CD14-positive monocyte (primary cell): Measurements from ENCODE around the gene SERPINA12. TPM values are rescaled to one million over a fixed set of nuclear protein-coding genes. Genes with fewer than 3 reads are reported as not detected.

Experiments
- DNase-seq, 3 donors: peaks; one replicate each; pipeline ENCODE4 v3.0.0-alpha.2; 2011 to 2022
- H2AFZ ChIP-seq: 2 replicates; pipeline ENCODE4 v1.6.0; 2012; ENCODE audit warnings: mild to moderate bottlenecking, low read depth, low read length, inconsistent platforms; ENCODE audit not compliant: insufficient read depth, poor library complexity, severe bottlenecking
- H3K27ac ChIP-seq, 2 donors: 1 replicate in 1 of 2; 2 replicates in 1 of 2; pipeline ENCODE4 v1.5.1; 2012 to 2013; ENCODE audit warnings: low read length in 2 of 2, control low read depth in 1 of 2, inconsistent platforms in 1 of 2, low read depth in 1 of 2, mild to moderate bottlenecking in 1 of 2
- H3K27me3 ChIP-seq, 2 donors: one replicate each; pipeline versions ENCODE4 v1.6.0 to v1.6.1; 2011 to 2013; ENCODE audit warnings: low read length in 2 of 2; ENCODE audit not compliant: control insufficient read depth in 2 of 2, insufficient read depth in 2 of 2
- H3K36me3 ChIP-seq, 2 donors: replicated peaks in 1 of 2; 1 replicate in 1 of 2; 2 replicates in 1 of 2; pipeline versions ENCODE4 v1.5.1 to v1.6.1; 2012 to 2013; ENCODE audit warnings: low read length in 2 of 2, control low read depth in 1 of 2, inconsistent platforms in 1 of 2, mild to moderate bottlenecking in 1 of 2; ENCODE audit not compliant: insufficient read depth in 2 of 2, control insufficient read depth in 1 of 2
- H3K4me1 ChIP-seq, 2 donors: 1 replicate in 1 of 2; 2 replicates in 1 of 2; pipeline versions ENCODE4 v1.5.1 to v1.6.1; 2012 to 2013; ENCODE audit warnings: low read length in 2 of 2, control low read depth in 1 of 2, inconsistent platforms in 1 of 2, mild to moderate bottlenecking in 1 of 2, moderate library complexity in 1 of 2; ENCODE audit not compliant: insufficient read depth in 2 of 2, control insufficient read depth in 1 of 2
- H3K4me2 ChIP-seq: replicated peaks from 2 replicates; pipeline ENCODE3; 2012; ENCODE audit warnings: low read length, moderate library complexity, mild to moderate bottlenecking; ENCODE audit not compliant: poor library complexity, severe bottlenecking; ENCODE audit errors: extremely low read depth
- H3K4me3 ChIP-seq, 3 experiments: fragments of 200-600 bp in 1 of 3; sonication (generic) in 1 of 3; replicated peaks in 1 of 3; 1 replicate in 2 of 3; 2 replicates in 1 of 3; pipeline ENCODE4 v1.5.1; 2011 to 2013; ENCODE audit warnings: low read length in 3 of 3, mild to moderate bottlenecking in 3 of 3, control low read depth in 2 of 3, low read depth in 2 of 3, inconsistent platforms in 1 of 3, moderate library complexity in 1 of 3
- H3K79me2 ChIP-seq: 2 replicates; pipeline ENCODE4 v1.6.0; 2012; ENCODE audit warnings: mild to moderate bottlenecking, control low read depth, inconsistent platforms, low read length, moderate library complexity; ENCODE audit not compliant: insufficient read depth
- H3K9ac ChIP-seq: 2 replicates; pipeline ENCODE4 v1.6.0; 2017; ENCODE audit warnings: low read length, mild to moderate bottlenecking; ENCODE audit not compliant: insufficient read depth, poor library complexity, severe bottlenecking
- H3K9me3 ChIP-seq, 2 donors: replicated peaks in 1 of 2; 1 replicate in 1 of 2; 2 replicates in 1 of 2; pipeline versions ENCODE4 v1.5.1 to v1.6.1; 2012 to 2013; ENCODE audit warnings: low read length in 2 of 2, control low read depth in 1 of 2; ENCODE audit not compliant: control insufficient read depth in 1 of 2, insufficient read depth in 1 of 2
- H4K20me1 ChIP-seq: 2 replicates; pipeline ENCODE4 v1.6.0; 2012; ENCODE audit warnings: mild to moderate bottlenecking, low read length, control low read depth, moderate library complexity; ENCODE audit not compliant: insufficient read depth
- H3K27ac Mint-ChIP-seq, 7 donors: one replicate each; pipeline ENCODE4 v1.8.0; 2020; ENCODE audit warnings: mild to moderate bottlenecking in 7 of 7, mixed read lengths in 7 of 7, moderate library complexity in 6 of 7, inconsistent platforms in 2 of 7
- H3K27me3 Mint-ChIP-seq, 3 donors: one replicate each; pipeline ENCODE4 v1.8.0; 2021 to 2022; ENCODE audit warnings: low read depth in 3 of 3, mild to moderate bottlenecking in 3 of 3, mixed read lengths in 3 of 3, moderate library complexity in 3 of 3, inconsistent platforms in 1 of 3
- H3K36me3 Mint-ChIP-seq, 2 donors: one replicate each; pipeline ENCODE4 v1.8.0; 2020; ENCODE audit warnings: mixed read lengths in 2 of 2, inconsistent platforms in 1 of 2, mild to moderate bottlenecking in 1 of 2
- H3K4me1 Mint-ChIP-seq: one replicate; pipeline ENCODE4 v1.8.0; 2020; ENCODE audit warnings: mild to moderate bottlenecking, mixed read lengths
- H3K4me3 Mint-ChIP-seq, 2 donors: one replicate each; pipeline ENCODE4 v1.8.0; 2020; ENCODE audit warnings: mild to moderate bottlenecking in 2 of 2, mixed read lengths in 2 of 2, moderate library complexity in 1 of 2
- H3K9me3 Mint-ChIP-seq, 7 donors: one replicate each; pipeline ENCODE4 v1.8.0; 2020 to 2022; ENCODE audit warnings: mixed read lengths in 7 of 7, mild to moderate bottlenecking in 6 of 7, moderate library complexity in 6 of 7, inconsistent platforms in 2 of 7
- WGBS: methylation state at CpG from one replicate; pipeline ENCODE4 v1.1.5; 2013; ENCODE audit warnings: missing lambda C conversion rate; ENCODE audit not compliant: insufficient coverage; 5-methylcytosine and 5-hydroxymethylcytosine counted together
- intact Hi-C, 2 donors: fragments of 100-400 bp; cut with micrococcal nuclease; formaldehyde crosslinking; loops; one replicate each; pipeline versions ENCODE4 v1.15.0 to v1.15.1; 2023
- polyA plus RNA-seq, 3 donors: library from polyadenylated mRNA; depleted of rRNA in 1 of 3; unstranded in 2 of 3; stranded (reverse) in 1 of 3; fragments of 300-500 nt in 2 of 3; fragments of >200 nt in 1 of 3; fragmentation: Illumina TruSeq in 2 of 3; gene quantifications; 1 replicate in 2 of 3; 2 replicates in 1 of 3; pipeline ENCODE4 v1.2.3, GENCODE V29; 2012 to 2021
- TF ChIP-seq, protein P1 (sequence below): fragments of 200-600 bp; IDR thresholded peaks from one replicate; pipeline ENCODE4 v1.8.0; 2022; ENCODE audit warnings: antibody characterized with exemption, mild to moderate bottlenecking

SERPINA12 gene
- polyA plus RNA-seq, 3 donors = not detected

DNA sequence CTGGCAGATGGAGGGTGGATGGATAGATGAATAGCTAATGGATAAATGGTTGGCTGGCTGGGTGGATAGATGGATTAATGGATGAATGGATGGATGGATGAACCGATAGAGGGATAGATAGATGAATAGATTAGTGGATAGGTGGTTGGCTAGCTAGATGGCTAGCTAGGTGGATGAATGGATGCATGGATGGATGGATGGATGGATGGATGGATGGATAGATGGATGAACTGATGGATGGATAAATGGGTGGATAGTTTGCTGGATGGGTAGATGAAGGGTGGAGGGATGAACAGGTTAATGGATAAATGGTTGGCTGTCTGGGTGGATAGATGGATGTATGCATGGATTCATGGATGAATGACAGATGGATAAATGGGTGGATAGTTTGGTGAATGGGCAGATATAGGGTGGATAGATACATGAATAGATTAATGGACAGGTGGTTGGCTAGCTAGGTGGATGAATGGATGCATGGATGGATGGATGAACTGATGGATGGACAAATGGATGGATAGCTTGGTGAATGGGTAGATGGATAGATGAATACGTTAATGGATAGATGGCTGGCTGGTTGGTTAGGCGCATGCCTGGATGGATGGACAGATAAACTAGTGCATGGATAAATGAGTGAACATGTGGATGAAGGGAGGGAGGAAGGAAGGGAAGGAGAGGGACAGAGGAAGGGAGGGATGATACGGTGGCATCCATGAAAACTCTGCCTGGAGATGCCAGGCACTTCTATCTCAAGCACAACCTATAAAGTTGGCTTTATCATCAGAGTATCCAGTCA lies 41.3 kb downstream of the SERPINA12 start:
- Mint-ChIP-seq H3K27me3 (peaks cover 8 to 9% (median 9%) of the 10 kb centered on the region in 3 donors), H3K4me1 (no peaks in the 10 kb centered on the region), H3K9me3 (peaks cover 10 to 33% (median 16%) of the 10 kb centered on the region in 7 donors), H3K36me3 (no peaks in the 10 kb centered on the region), H3K4me3 (no peak overlapping the region), H3K27ac (no peak overlapping the region)
- TF ChIP-seq, protein P1, sequence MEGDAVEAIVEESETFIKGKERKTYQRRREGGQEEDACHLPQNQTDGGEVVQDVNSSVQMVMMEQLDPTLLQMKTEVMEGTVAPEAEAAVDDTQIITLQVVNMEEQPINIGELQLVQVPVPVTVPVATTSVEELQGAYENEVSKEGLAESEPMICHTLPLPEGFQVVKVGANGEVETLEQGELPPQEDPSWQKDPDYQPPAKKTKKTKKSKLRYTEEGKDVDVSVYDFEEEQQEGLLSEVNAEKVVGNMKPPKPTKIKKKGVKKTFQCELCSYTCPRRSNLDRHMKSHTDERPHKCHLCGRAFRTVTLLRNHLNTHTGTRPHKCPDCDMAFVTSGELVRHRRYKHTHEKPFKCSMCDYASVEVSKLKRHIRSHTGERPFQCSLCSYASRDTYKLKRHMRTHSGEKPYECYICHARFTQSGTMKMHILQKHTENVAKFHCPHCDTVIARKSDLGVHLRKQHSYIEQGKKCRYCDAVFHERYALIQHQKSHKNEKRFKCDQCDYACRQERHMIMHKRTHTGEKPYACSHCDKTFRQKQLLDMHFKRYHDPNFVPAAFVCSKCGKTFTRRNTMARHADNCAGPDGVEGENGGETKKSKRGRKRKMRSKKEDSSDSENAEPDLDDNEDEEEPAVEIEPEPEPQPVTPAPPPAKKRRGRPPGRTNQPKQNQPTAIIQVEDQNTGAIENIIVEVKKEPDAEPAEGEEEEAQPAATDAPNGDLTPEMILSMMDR = no peak
- Histone ChIP-seq H3K4me3 (no peak overlapping the region), H3K9ac (no peak overlapping the region), H3K36me3 (no peaks in the 10 kb centered on the region), H3K9me3 (peaks cover 13 to 16% of the 10 kb centered on the region in 2 donors), H3K4me2 (no peak overlapping the region), H3K79me2 (no peaks in the 10 kb centered on the region), H3K4me1 (no peaks in the 10 kb centered on the region), H3K27me3 (no peaks in the 10 kb centered on the region), H2AFZ (no peak overlapping the region), H3K27ac (no peak overlapping the region), H4K20me1 (no peaks in the 10 kb centered on the region)
- DNase-seq = no peak
- 91% methylated on average over 3 of the region's 4 CpGs for WGBS
- intact Hi-C loops = no loop called here

DNA sequence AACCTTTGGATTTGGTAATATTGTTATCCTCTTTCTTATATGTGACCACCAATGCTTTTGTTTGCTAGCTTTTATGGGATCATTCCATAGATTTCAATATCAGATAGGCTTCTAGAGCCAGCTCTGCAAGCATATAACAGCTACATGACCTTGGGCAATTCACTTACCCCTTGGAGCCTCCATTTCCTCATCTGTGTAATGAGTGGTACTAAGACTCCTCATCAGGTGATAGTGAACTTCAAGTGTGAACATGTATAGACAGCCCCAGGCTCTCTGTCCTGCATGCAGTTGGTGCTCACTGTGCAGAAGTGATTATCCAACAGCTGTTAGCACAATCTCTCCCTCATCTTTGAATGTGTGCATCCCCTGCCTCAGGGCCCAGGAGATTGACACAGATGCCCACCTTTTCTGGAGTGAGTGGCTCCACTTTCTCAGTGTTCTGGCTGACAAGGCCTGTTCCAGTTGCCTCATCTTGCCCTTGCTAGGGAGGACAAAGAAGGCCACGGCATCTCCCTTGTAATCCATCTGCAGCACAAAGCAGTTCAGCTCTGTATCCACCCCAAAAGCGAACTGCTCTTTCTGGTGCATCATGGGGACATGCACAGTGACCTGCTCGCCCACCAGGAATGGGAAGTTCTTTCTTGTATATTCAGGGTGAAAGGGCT lies 42.4 kb downstream of the SERPINA12 start:
- TF ChIP-seq, protein P1 = no peak
- H3K4me3 Mint-ChIP-seq = no peak overlapping the region
- intact Hi-C loops = no loop called here
- WGBS = no CpG with 5 or more reads among the region's 3 CpGs
- H3K27ac ChIP-seq = no peak overlapping the region
- H3K27ac Mint-ChIP-seq = no peak overlapping the region
- H3K4me2 ChIP-seq = no peak overlapping the region
- H3K79me2 ChIP-seq = no peaks in the 10 kb centered on the region
- H2AFZ ChIP-seq = no peak overlapping the region
- H3K9me3 Mint-ChIP-seq = peaks cover 10 to 33% (median 20%) of the 10 kb centered on the region in 7 donors
- H3K27me3 ChIP-seq = no peaks in the 10 kb centered on the region
- H3K4me1 ChIP-seq = no peaks in the 10 kb centered on the region
- H3K36me3 Mint-ChIP-seq = no peaks in the 10 kb centered on the region
- H3K36me3 ChIP-seq = no peaks in the 10 kb centered on the region
- DNase-seq = no peak
- H3K4me1 Mint-ChIP-seq = no peaks in the 10 kb centered on the region
- peaks cover 8 to 9% (median 8%) of the 10 kb centered on the region in 3 donors for H3K27me3 Mint-ChIP-seq
- H3K9me3 ChIP-seq = peaks cover 13 to 16% of the 10 kb centered on the region in 2 donors
- no peaks in the 10 kb centered on the region for H4K20me1 ChIP-seq
- H3K9ac ChIP-seq = no peak overlapping the region
- H3K4me3 ChIP-seq = no peak overlapping the region
